Breast epithelium (tissue), 3 donors: ENCODE measurements around the gene FYN.

Experiments
- CTCF ChIP-seq, 3 donors: fragments of 450-650 bp; IDR thresholded peaks; one replicate each; pipeline ENCODE4 v1.5.1; 2016 to 2017; ENCODE audit warnings: antibody characterized with exemption in 3 of 3, mild to moderate bottlenecking in 3 of 3, moderate library complexity in 3 of 3
- POLR2A ChIP-seq: fragments of 450-650 bp; IDR thresholded peaks from one replicate; pipeline ENCODE4 v1.6.1; 2016; ENCODE audit warnings: antibody characterized with exemption, mild to moderate bottlenecking, moderate library complexity

GRCh38 chr6:111792914-111793700 lies 80.1 kb downstream of the FYN start:
- TF ChIP-seq CTCF (IDR thresholded peaks at IDR 0.05) (no peak), POLR2A (no peak)
